Measurements from ENCODE around the gene ASAP3. TPM values are rescaled to one million over a fixed set of nuclear protein-coding genes. Genes with fewer than 3 reads are reported as not detected.

Gene ASAP3
- total RNA-seq, 1 donor from 2014 or later = 35.9 TPM

DNA sequence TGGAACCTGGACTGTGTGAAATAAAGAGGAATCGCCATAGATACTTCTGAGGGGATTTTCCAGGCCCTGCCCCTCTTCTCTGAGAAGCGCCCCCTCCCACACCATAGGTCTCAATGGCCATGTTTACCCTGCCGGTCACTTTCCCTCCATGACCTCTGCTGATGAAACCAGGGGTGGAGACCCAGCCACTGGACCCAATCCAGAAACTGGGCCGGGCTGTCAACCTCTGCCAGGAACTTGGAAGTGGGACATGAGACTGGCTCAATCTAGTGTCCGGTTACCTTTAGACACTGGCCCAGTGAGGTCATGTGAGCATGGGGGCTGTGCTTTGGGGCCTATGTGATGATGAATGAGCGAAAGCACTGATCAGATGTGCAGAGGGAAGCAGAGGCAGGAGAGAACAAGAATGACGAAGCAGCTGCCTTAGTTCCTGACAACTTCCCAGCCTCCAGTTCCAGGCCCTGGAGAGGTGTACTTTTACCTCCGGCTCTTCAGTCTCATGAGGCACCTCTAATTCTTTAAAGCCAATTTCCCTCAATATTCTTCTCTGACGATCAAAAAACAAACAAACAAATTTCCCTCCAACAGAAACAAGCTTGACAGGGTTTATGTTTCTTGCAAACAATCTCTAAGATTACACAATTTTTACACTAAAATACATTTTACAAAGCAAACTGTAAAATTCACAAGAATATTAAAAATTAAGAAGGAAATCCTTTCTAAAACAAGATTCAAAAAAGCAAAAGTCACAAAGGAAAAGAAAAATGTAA, 4.9 kb downstream of the ASAP3 start:
- H3K27me3 ChIP-seq = no peaks in the 10 kb centered on the region
- TF ChIP-seq, protein P1, sequence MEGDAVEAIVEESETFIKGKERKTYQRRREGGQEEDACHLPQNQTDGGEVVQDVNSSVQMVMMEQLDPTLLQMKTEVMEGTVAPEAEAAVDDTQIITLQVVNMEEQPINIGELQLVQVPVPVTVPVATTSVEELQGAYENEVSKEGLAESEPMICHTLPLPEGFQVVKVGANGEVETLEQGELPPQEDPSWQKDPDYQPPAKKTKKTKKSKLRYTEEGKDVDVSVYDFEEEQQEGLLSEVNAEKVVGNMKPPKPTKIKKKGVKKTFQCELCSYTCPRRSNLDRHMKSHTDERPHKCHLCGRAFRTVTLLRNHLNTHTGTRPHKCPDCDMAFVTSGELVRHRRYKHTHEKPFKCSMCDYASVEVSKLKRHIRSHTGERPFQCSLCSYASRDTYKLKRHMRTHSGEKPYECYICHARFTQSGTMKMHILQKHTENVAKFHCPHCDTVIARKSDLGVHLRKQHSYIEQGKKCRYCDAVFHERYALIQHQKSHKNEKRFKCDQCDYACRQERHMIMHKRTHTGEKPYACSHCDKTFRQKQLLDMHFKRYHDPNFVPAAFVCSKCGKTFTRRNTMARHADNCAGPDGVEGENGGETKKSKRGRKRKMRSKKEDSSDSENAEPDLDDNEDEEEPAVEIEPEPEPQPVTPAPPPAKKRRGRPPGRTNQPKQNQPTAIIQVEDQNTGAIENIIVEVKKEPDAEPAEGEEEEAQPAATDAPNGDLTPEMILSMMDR (IDR thresholded peaks at IDR 0.05) = no peak
- intact Hi-C loops (cut with DNase I) = no loop called here
- peaks cover 26% of the 10 kb centered on the region for H3K4me1 ChIP-seq
- ATAC-seq (peak; percentile 81), DNase-seq (peak; percentile 87)
- no peaks in the 10 kb centered on the region for H3K36me3 ChIP-seq
- H3K9me3 ChIP-seq = no peaks in the 10 kb centered on the region
- H3K27ac ChIP-seq = peak overlapping the region; percentile 51
- no peak overlapping the region for H3K4me3 ChIP-seq

DNA sequence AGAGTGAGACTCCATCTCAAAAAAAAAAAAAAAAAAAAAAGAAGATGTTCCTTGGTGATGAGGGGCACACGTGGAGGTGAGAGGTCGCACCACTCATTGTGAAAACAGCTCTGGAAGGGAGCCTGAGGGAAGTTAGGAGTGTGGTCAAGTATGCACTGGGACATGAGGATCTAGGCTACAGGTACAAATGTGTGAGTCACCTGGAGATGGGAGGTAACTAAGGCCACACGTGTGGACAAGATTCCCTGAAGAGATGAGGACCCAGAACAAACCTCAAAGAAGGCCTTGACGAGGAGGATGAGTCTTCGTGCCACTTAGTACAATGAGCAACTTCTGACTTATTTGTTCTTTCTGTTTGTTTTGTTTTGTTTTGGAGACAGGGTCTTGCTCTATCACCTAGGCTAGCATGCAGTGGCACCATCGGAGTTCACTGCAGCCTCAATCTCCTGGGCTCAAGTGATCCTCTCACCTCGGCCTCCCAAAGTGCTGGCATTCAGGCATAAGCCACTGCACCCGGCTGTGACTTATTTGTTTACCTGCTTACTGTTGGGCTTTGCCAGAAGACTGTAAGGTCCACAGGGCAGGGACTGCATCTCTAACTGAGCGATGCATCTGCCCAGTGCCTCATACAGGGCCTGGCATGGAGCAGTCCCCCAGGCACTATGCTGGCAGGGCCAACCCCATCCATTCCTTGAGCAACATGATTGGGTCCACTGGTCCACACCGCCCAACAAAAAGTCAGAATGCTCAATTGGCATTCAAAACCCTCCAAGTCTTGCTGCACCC, 6.4 kb downstream of the ASAP3 start:
- DNase-seq = no peak
- Histone ChIP-seq H3K27me3 (no peaks in the 10 kb centered on the region), H3K4me3 (no peak overlapping the region), H3K27ac (no peak overlapping the region), H3K36me3 (no peaks in the 10 kb centered on the region), H3K9me3 (no peaks in the 10 kb centered on the region), H3K4me1 (peaks cover 21% of the 10 kb centered on the region)
- intact Hi-C loops (cut with DNase I) = no loop called here
- ATAC-seq = peak; percentile 15
- TF ChIP-seq, protein P1 (IDR thresholded peaks at IDR 0.05) = no peak

DNA sequence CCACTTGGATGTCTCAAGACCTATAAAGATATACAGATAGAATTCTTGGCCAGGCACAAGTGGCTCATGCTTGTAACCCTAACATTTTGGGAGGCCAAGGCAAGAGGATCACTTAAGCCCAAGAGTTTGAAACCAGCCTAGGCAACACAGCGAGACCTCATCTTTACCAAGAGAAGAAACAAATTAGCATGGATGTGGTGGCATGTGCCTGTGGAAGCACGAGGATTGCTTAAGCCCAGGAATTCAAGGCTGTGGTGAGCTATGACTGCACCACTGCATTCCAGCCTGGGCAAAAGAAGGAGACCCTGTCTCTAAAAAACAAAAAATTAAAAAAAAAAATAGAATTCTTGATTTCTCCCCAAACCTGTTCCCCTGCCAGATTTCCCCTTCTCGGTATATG, 8.3 kb downstream of the ASAP3 start:
- Histone ChIP-seq H3K9me3 (no peaks in the 10 kb centered on the region), H3K27ac (no peak overlapping the region), H3K4me1 (peaks cover 22% of the 10 kb centered on the region), H3K36me3 (no peaks in the 10 kb centered on the region), H3K4me3 (no peak overlapping the region), H3K27me3 (no peaks in the 10 kb centered on the region)
- TF ChIP-seq, protein P1 (IDR thresholded peaks at IDR 0.05) = no peak
- DNase-seq (no peak), ATAC-seq (no peak)
- intact Hi-C loops (cut with DNase I) = no loop called here

DNA sequence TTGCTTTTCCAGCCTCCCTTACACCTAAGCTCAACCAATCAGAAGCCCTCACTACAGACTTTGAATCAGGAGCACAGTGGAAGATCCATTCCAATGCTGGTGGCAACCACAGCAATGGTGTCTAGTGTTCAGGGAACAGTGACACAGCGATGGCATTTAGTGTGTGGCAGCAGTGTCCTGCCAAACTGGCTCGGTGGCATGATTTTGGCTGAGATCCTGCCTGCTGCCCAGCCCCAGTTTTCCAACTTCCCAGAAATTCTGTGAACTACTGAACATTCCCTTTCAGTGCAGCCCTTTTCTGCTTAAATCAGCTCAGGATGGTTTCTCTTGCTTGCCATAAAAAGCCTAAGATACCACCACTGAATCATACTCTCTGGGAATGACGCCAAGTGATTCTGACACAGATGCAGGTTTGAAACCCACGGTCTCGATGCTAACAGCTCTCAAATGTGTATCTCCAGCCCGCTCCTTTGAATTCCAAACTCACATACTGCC, 8.8 kb downstream of the ASAP3 start:
- DNase-seq = no peak
- no peak for ATAC-seq

DNA sequence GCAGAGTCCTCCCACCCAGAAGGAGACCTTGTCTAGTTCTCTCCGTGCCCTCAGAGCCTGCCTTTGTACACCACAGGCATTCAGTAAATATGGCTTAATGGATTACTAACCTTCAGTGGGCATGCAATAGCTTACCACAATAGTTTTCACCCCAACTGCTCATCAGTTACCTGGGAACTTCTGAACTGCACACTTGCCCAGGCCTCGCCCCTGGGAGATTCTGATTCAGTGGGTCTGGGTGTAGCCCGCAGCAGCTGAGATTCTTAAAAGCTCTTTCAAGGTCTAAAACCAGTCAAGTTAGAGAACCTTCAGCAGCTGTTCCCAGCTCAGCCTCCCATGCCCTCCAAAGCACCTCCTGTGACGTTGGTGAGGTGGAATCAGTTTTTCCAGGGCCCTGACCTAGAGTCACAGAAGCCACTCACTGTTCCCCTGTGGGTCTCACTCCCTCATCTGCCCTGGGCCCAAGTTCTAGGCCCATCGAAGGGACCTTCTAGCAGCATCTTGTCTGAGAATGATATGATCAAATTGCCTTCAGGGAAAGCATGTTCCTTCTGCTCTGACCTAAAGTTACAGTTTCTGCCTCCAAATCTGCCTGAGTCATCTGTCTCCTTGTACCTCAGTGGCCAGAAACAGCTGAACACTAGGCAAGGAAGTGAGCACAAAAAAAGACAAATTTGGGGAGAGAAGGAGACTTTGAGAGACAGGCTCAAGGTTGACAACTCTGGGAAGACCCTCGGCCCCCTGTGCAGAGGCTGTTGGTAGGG, 10.8 kb downstream of the ASAP3 start:
- Histone ChIP-seq H3K4me1 (peaks cover 13% of the 10 kb centered on the region), H3K27ac (no peak overlapping the region), H3K36me3 (no peaks in the 10 kb centered on the region), H3K4me3 (no peak overlapping the region), H3K9me3 (no peaks in the 10 kb centered on the region), H3K27me3 (no peaks in the 10 kb centered on the region)
- intact Hi-C loops (cut with DNase I) = no loop called here
- ATAC-seq (no peak), DNase-seq (no peak)
- TF ChIP-seq, protein P1 (IDR thresholded peaks at IDR 0.05) = no peak

More for the DNA sequence above, 8.8 kb downstream of the ASAP3 start:
- Histone ChIP-seq H3K4me3 (no peak overlapping the region), H3K27me3 (no peaks in the 10 kb centered on the region), H3K9me3 (no peaks in the 10 kb centered on the region), H3K27ac (no peak overlapping the region), H3K4me1 (peaks cover 26% of the 10 kb centered on the region), H3K36me3 (no peaks in the 10 kb centered on the region)
- TF ChIP-seq, protein P1 (IDR thresholded peaks at IDR 0.05) = no peak
- intact Hi-C loops (cut with DNase I) = no loop called here
